Measurements from ENCODE around the gene PLTP. TPM values are rescaled to one million over a fixed set of nuclear protein-coding genes. Genes with fewer than 3 reads are reported as not detected.

Gene PLTP
- total RNA-seq, 6 experiments from 2014 or later, result 9.6 to 70.2 (median 35.6) TPM

DNA sequence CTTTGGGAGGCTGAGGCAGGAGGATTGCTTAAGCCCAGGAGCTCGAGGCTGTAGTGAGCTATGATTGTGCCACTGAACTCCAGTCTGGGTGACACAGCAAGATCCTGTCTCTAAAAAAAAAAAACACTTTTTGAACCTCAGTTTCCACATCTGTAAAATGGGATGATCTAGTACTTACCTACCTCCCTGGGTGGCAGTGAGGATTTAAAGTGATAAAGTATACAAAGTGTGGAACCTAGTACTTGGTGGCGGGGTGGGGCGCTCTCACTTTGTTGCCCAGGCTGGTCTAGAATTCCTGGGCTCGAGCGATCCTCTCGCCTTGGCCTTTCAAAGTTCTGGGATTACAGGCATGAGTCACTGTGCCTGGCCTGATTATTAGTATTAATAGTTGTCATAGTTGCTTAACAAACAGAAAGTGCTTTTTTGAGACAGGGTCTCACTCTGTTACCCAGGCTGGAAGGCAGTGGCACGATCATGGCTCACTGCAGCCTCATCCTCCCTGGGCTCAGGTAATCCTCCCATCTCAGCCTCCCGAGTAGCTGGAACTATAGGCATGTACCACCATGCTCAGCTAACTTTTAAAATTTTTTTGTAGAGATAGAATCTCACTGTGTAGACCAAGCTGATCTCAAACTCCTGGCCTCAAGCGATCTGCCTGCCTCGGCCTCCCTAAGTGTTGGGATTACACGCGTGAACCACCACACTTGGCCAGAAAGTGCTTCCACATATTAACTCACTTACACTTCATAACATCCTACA is 7.0 kb upstream of the PLTP start:
- TF ChIP-seq, protein P1, sequence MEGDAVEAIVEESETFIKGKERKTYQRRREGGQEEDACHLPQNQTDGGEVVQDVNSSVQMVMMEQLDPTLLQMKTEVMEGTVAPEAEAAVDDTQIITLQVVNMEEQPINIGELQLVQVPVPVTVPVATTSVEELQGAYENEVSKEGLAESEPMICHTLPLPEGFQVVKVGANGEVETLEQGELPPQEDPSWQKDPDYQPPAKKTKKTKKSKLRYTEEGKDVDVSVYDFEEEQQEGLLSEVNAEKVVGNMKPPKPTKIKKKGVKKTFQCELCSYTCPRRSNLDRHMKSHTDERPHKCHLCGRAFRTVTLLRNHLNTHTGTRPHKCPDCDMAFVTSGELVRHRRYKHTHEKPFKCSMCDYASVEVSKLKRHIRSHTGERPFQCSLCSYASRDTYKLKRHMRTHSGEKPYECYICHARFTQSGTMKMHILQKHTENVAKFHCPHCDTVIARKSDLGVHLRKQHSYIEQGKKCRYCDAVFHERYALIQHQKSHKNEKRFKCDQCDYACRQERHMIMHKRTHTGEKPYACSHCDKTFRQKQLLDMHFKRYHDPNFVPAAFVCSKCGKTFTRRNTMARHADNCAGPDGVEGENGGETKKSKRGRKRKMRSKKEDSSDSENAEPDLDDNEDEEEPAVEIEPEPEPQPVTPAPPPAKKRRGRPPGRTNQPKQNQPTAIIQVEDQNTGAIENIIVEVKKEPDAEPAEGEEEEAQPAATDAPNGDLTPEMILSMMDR (IDR thresholded peaks at IDR 0.05), result no peak
- no peak for TF ChIP-seq POLR2A (IDR thresholded peaks at IDR 0.05)
- Histone ChIP-seq H3K9me3 (no peaks in the 10 kb centered on the region), H3K36me3 (no peaks in the 10 kb centered on the region), H3K4me1 (peaks cover 0 to 8% (median 2%) of the 10 kb centered on the region in 4 donors), H3K27ac (peak overlapping the region; percentile 20 to 40 (median 37)), H3K27me3 (no peaks in the 10 kb centered on the region), H3K4me3 (no peak overlapping the region)
- no peak for ATAC-seq
- 83% methylated on average over 10 of the region's 12 CpGs for WGBS (ENCODE audit: insufficient coverage, low coverage, low lambda C conversion rate, missing lambda C conversion rate)
- no peak for DNase-seq
- intact Hi-C loops (cut with DNase I), result no loop called here

DNA sequence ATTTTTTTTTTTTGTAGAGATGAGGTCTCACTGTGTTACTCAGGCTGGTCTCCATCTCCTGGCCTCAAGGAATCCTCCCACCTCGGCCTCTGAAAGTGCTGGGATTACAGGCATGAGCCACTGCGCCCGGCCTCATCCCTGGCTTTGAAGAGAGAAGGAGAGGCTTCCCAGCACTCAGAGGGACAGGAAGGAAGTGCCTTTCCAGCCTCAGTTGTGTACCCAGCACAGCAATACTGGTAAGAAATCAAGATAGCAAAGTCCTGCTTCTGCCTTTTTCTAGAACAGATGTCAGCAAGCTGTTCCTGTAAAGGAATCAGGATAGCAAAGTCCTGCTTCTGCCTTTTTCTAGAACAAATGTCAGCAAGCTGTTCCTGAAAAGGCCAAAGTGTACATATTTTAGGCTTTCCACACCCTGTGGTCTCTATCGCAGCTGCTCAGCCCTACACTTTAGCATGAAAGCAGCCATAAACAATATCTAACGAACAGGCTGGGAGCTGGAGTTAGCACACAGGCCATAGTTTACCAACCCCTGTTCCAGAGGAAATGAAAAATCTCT is 6.3 kb upstream of the PLTP start:
- no peak for DNase-seq
- WGBS (ENCODE audit: insufficient coverage, low coverage, low lambda C conversion rate, missing lambda C conversion rate), result 77% methylated on average over 2 of the region's 5 CpGs
- Histone ChIP-seq H3K4me1 (peaks cover 0 to 4% (median 0%) of the 10 kb centered on the region in 4 donors), H3K27me3 (no peaks in the 10 kb centered on the region), H3K36me3 (no peaks in the 10 kb centered on the region), H3K27ac (peak overlapping the region; percentile 19 to 40 (median 35)), H3K9me3 (no peaks in the 10 kb centered on the region), H3K4me3 (no peak overlapping the region)
- TF ChIP-seq POLR2A (IDR thresholded peaks at IDR 0.05), result no peak
- TF ChIP-seq, protein P1 (IDR thresholded peaks at IDR 0.05), result no peak
- intact Hi-C loops (cut with DNase I), result no loop called here
- peak; percentile 38 to 61 (median 42) for ATAC-seq

DNA sequence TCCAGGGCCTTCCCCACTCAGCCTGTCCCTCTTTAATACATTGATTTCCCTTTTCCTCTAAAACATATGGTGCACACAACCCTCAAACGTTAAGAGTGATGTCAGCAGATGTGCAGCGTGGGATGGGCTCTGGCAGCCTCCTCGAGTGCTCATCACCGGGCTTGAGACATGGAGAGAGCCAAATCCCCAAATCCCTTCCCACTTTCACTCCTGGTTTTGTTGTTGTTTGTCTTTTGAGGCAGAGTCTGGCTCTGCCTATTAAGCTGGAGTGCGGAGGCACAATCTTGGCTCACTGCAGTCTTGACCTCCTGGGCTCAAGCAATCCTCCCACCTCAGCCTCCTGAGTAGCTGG is 5.8 kb upstream of the PLTP start:
- no peaks in the 10 kb centered on the region for H3K36me3 ChIP-seq
- H3K27me3 ChIP-seq, result no peaks in the 10 kb centered on the region
- DNase-seq, result no peak
- H3K4me3 ChIP-seq, result no peak overlapping the region
- intact Hi-C loops (cut with DNase I), result no loop called here
- 62% methylated on average over 5 of the region's 5 CpGs for WGBS (ENCODE audit: insufficient coverage, low coverage, low lambda C conversion rate, missing lambda C conversion rate)
- no peaks in the 10 kb centered on the region for H3K9me3 ChIP-seq
- TF ChIP-seq, protein P1 (IDR thresholded peaks at IDR 0.05), result no peak
- TF ChIP-seq POLR2A (IDR thresholded peaks at IDR 0.05), result no peak
- ATAC-seq, result no peak
- H3K4me1 ChIP-seq, result peaks cover 0 to 4% (median 0%) of the 10 kb centered on the region in 4 donors
- H3K27ac ChIP-seq, result peak overlapping the region in 1 of 3 donors; percentile 35

DNA sequence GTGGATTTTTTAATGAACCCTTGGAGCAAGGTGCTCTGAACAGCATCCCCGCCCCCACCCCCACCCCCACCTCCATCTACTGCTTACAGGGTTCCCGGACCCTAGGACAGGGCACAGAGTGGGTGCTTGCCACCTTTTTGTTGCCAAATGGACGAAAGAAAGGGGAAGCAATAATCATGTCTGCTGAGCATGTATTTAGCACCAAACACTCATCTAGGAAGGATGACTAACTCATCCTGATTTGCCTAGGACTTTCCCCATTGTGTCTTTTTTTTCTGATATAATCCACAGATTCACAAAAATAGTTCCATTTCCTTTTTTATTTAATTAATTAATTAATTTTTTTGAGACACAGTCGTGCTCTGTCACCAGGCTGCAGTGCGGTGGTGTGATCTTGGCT is 1.2 kb upstream of the PLTP start:
- intact Hi-C loops (cut with DNase I), result no loop called here
- Histone ChIP-seq H3K27me3 (no peaks in the 10 kb centered on the region), H3K27ac (no peak overlapping the region), H3K4me3 (no peak overlapping the region), H3K36me3 (no peaks in the 10 kb centered on the region), H3K9me3 (no peaks in the 10 kb centered on the region), H3K4me1 (peaks cover 0 to 2% (median 0%) of the 10 kb centered on the region in 4 donors)
- TF ChIP-seq, protein P1 (IDR thresholded peaks at IDR 0.05), result no peak
- no peak for TF ChIP-seq POLR2A (IDR thresholded peaks at IDR 0.05)
- no peak for DNase-seq
- 34% methylated on average over 5 of the region's 5 CpGs for WGBS (ENCODE audit: insufficient coverage, low coverage, low lambda C conversion rate, missing lambda C conversion rate)
- ATAC-seq, result peak in 1 of 4 donors; percentile 2
